PC-9 (cell line): ENCODE measurements around the gene TRIM69. TPM values are rescaled to one million over a fixed set of nuclear protein-coding genes. Genes with fewer than 3 reads are reported as not detected.
A peak's percentile ranks its signal among the peaks of the same experiment; 100 is the strongest.

Source experiments
- BruUV-seq: library from RNA; stranded (reverse); fragments of 400-500 nt; replicated peaks from 2 replicates; lab custom pipeline; 2021; lab: Mats Ljungman, UMichigan
- CTCF ChIA-PET: fragments of 300-600 bp; sonication (Branson Sonifier 250); formaldehyde crosslinking; loops from one replicate; lab custom pipeline; 2022; ENCODE audit warnings: antibody characterized with exemption; lab: Charles Lee
- POLR2A ChIA-PET: fragments of 300-600 bp; sonication (Branson Sonifier 250); formaldehyde crosslinking; loops from one replicate; lab custom pipeline; 2022; ENCODE audit warnings: antibody characterized with exemption; ENCODE audit not compliant: unreplicated experiment; lab: Charles Lee
- DNase-seq, 2 experiments: peaks; one replicate each; pipeline versions ENCODE4 v3.0.0 to v3.0.0-alpha.2; 2015 to 2022; ENCODE audit warnings: mixed read lengths in 1 of 2
- H2AFZ ChIP-seq: fragments of 200-600 bp; sonication (generic); 2 replicates; pipeline ENCODE4 v1.8.1; 2017; ENCODE audit warnings: antibody characterized with exemption
- H3F3A ChIP-seq: fragments of 200-600 bp; sonication (generic); 2 replicates; pipeline ENCODE4 v1.8.1; 2017; ENCODE audit warnings: antibody characterized with exemption, mild to moderate bottlenecking, low read depth; ENCODE audit not compliant: insufficient read depth
- H3K27ac ChIP-seq: fragments of 200-600 bp; sonication (generic); 2 replicates; pipeline ENCODE4 v1.6.1; 2016; ENCODE audit warnings: mixed run types
- H3K27me3 ChIP-seq: fragments of 200-600 bp; sonication (generic); 2 replicates; pipeline ENCODE4 v1.6.1; 2016; ENCODE audit warnings: low read depth, mixed run types; ENCODE audit not compliant: insufficient read depth
- H3K36me3 ChIP-seq: fragments of 200-600 bp; sonication (generic); 2 replicates; pipeline ENCODE4 v1.6.1; 2016; ENCODE audit warnings: low read depth, mixed run types
- H3K4me1 ChIP-seq: fragments of 200-600 bp; sonication (generic); replicated peaks from 2 replicates; pipeline ENCODE4 v1.6.1; 2016; ENCODE audit warnings: mixed run types; ENCODE audit not compliant: insufficient read depth
- H3K4me2 ChIP-seq: fragments of 200-600 bp; sonication (generic); 2 replicates; pipeline ENCODE4 v1.6.1; 2017; ENCODE audit warnings: mixed run types
- H3K4me3 ChIP-seq: fragments of 200-600 bp; sonication (generic); 2 replicates; pipeline ENCODE4 v1.6.1; 2016; ENCODE audit warnings: mixed run types
- H3K79me2 ChIP-seq: fragments of 200-600 bp; sonication (generic); 2 replicates; pipeline ENCODE4 v1.6.1; 2017; ENCODE audit warnings: low read depth, mixed run types
- H3K9me2 ChIP-seq: fragments of 200-600 bp; sonication (generic); 2 replicates; pipeline ENCODE4 v1.8.1; 2017; ENCODE audit warnings: mild to moderate bottlenecking; ENCODE audit not compliant: insufficient read depth
- H3K9me3 ChIP-seq: fragments of 200-600 bp; sonication (generic); 2 replicates; pipeline ENCODE4 v1.8.1; 2016; ENCODE audit warnings: low read depth; ENCODE audit not compliant: insufficient read depth
- H4K20me1 ChIP-seq: fragments of 200-600 bp; sonication (generic); 2 replicates; pipeline ENCODE4 v1.8.1; 2017; ENCODE audit not compliant: insufficient read depth
- EZH2 ChIP-seq: fragments of 200-600 bp; sonication (generic); IDR thresholded peaks from 2 replicates; pipeline ENCODE4 v1.8.0; 2017; ENCODE audit warnings: antibody characterized with exemption, low read depth
- intact Hi-C: fragments of 100-400 bp; cut with micrococcal nuclease; formaldehyde crosslinking; loops from one replicate; pipeline ENCODE4 v1.10.0; 2022; ENCODE audit not compliant: unreplicated experiment
- total RNA-seq: library from RNA; stranded (reverse); gene quantifications from 2 replicates; pipeline ENCODE4 v1.2.3, GENCODE V29; 2021
- TF ChIP-seq, protein P1 (sequence below): fragments of 200-600 bp; sonication (generic); conservative IDR thresholded peaks from 2 replicates; pipeline ENCODE4 v1.6.1; 2017; ENCODE audit warnings: mixed run types, antibody characterized with exemption, mild to moderate bottlenecking, moderate library complexity

TRIM69 gene
- total RNA-seq, 1 experiment from 2014 or later, result 17.4 TPM

DNA sequence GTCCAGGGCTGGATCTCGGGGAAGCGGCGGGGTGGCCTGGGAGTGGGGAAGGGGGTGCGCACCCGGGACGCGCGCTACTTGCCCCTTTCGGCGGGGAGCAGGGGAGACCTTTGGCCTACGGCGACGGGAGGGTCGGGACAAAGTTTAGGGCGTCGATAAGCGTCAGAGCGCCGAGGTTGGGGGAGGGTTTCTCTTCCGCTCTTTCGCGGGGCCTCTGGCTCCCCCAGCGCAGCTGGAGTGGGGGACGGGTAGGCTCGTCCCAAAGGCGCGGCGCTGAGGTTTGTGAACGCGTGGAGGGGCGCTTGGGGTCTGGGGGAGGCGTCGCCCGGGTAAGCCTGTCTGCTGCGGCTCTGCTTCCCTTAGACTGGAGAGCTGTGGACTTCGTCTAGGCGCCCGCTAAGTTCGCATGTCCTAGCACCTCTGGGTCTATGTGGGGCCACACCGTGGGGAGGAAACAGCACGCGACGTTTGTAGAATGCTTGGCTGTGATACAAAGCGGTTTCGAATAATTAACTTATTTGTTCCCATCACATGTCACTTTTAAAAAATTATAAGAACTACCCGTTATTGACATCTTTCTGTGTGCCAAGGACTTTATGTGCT is 24.5 kb upstream of the TRIM69 start:
- no peaks in the 10 kb centered on the region for H4K20me1 ChIP-seq
- peaks cover 10% of the 10 kb centered on the region; the same call in 1 of the 2 replicates for H3F3A ChIP-seq
- TSS peak; percentile 52 for BruUV-seq
- TF ChIP-seq EZH2, result no peak
- peaks cover 41% of the 10 kb centered on the region for H3K79me2 ChIP-seq
- H2AFZ ChIP-seq, result peak overlapping the region; percentile 82
- peak overlapping the region; percentile 45; the same call in 1 of the 2 replicates for H3K27ac ChIP-seq
- H3K4me2 ChIP-seq, result peak overlapping the region; percentile 93
- DNase-seq, result no peak
- no peaks in the 10 kb centered on the region for H3K9me3 ChIP-seq
- peak overlapping the region; percentile 94 for H3K4me3 ChIP-seq
- H3K4me1 ChIP-seq, result peaks cover 15% of the 10 kb centered on the region
- intact Hi-C loops, result loop anchor here (1.0 kb wide), 2 partner anchors 14 to 49 kb away; partner anchors contain the start of gene SPG11
- ChIA-PET CTCF (interaction anchor here (0.5 to 1.6 kb wide), 4 partner anchors 15 to 50 kb away, joined by 3 to 6 read pairs (median 4); partner anchors contain the start of gene SPG11), POLR2A (interaction anchor here (0.6 to 1.2 kb wide), 4 partner anchors 15 to 49 kb away, joined by 3 to 7 read pairs (median 4); partner anchors contain the start of gene SPG11)
- H3K27me3 ChIP-seq, result no peaks in the 10 kb centered on the region
- H3K36me3 ChIP-seq, result no peaks in the 10 kb centered on the region; the same call in 1 of the 2 replicates
- H3K9me2 ChIP-seq, result no peaks in the 10 kb centered on the region

DNA sequence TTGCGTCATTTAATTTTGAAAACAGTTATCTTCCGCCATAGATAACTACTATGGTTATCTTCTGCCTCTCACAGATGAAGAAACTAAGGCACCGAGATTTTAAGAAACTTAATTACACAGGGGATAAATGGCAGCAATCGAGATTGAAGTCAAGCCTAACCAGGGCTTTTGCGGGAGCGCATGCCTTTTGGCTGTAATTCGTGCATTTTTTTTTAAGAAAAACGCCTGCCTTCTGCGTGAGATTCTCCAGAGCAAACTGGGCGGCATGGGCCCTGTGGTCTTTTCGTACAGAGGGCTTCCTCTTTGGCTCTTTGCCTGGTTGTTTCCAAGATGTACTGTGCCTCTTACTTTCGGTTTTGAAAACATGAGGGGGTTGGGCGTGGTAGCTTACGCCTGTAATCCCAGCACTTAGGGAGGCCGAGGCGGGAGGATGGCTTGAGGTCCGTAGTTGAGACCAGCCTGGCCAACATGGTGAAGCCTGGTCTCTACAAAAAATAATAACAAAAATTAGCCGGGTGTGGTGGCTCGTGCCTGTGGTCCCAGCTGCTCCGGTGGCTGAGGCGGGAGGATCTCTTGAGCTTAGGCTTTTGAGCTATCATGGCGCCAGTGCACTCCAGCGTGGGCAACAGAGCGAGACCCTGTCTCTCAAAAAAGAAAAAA is 23.9 kb upstream of the TRIM69 start:
- peak; percentile 55 to 58 for DNase-seq
- H3K4me3 ChIP-seq, result peak overlapping the region; percentile 94
- ChIA-PET CTCF (interaction anchor here (0.7 to 2.0 kb wide), 5 partner anchors 14 to 255 kb away, joined by 3 to 8 read pairs (median 4); partner anchors contain the start of gene SPG11), POLR2A (interaction anchor here (0.5 to 1.0 kb wide), 5 partner anchors 9 to 505 kb away, joined by 3 to 8 read pairs (median 4); no protein-coding TSS in a partner anchor)
- no TSS peak for BruUV-seq
- H4K20me1 ChIP-seq, result no peaks in the 10 kb centered on the region
- peaks cover under 1% of the 10 kb centered on the region; the same call in 1 of the 2 replicates for H3K36me3 ChIP-seq
- H3K9me3 ChIP-seq, result no peaks in the 10 kb centered on the region
- TF ChIP-seq, protein P1, sequence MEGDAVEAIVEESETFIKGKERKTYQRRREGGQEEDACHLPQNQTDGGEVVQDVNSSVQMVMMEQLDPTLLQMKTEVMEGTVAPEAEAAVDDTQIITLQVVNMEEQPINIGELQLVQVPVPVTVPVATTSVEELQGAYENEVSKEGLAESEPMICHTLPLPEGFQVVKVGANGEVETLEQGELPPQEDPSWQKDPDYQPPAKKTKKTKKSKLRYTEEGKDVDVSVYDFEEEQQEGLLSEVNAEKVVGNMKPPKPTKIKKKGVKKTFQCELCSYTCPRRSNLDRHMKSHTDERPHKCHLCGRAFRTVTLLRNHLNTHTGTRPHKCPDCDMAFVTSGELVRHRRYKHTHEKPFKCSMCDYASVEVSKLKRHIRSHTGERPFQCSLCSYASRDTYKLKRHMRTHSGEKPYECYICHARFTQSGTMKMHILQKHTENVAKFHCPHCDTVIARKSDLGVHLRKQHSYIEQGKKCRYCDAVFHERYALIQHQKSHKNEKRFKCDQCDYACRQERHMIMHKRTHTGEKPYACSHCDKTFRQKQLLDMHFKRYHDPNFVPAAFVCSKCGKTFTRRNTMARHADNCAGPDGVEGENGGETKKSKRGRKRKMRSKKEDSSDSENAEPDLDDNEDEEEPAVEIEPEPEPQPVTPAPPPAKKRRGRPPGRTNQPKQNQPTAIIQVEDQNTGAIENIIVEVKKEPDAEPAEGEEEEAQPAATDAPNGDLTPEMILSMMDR, result no peak
- no peak for TF ChIP-seq EZH2
- no peaks in the 10 kb centered on the region for H3K9me2 ChIP-seq
- H3F3A ChIP-seq, result peaks cover 15% of the 10 kb centered on the region
- no peaks in the 10 kb centered on the region for H3K27me3 ChIP-seq
- peak overlapping the region; percentile 82 for H2AFZ ChIP-seq
- peaks cover 41% of the 10 kb centered on the region for H3K79me2 ChIP-seq
- H3K4me2 ChIP-seq, result peak overlapping the region; percentile 93
- 0 out of 2 replicates have a peak overlapping the region, but pooled peaks have one; percentile 16 for H3K27ac ChIP-seq
- H3K4me1 ChIP-seq, result peaks cover 8% of the 10 kb centered on the region
- intact Hi-C loops, result no loop called here

DNA sequence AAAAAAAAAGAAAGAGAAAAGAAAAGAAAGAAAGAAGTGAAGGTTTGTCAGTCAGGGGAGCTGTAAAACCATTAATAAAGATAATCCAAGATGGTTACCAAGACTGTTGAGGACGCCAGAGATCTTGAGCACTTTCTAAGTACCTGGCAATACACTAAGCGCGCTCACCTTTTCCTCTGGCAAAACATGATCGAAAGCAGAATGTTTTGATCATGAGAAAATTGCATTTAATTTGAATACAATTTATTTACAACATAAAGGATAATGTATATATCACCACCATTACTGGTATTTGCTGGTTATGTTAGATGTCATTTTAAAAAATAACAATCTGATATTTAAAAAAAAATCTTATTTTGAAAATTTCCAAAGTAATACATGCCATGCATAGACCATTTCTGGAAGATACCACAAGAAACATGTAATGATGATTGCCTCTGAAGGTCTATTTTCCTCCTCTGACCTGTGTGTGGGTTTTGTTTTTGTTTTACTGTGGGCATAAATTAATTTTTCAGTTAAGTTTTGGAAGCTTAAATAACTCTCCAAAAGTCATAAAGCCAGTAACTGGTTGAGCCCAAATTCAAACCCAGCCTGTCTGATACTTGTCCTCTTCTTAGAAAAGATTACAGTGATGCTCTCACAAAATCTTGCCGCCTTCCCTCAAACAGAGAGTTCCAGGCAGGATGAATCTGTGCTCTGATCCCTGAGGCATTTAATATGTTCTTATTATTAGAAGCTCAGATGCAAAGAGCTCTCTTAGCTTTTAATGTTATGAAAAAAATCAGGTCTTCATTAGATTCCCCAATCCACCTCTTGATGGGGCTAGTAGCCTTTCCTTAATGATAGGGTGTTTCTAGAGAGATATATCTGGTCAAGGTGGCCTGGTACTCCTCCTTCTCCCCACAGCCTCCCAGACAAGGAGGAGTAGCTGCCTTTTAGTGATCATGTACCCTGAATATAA is 23.0 kb upstream of the TRIM69 start:
- Histone ChIP-seq H2AFZ (peak overlapping the region; percentile 82), H3K9me2 (no peaks in the 10 kb centered on the region), H3K4me2 (peak overlapping the region; percentile 93), H3K79me2 (peaks cover 41% of the 10 kb centered on the region), H4K20me1 (no peaks in the 10 kb centered on the region), H3K9me3 (no peaks in the 10 kb centered on the region), H3F3A (peaks cover 12% of the 10 kb centered on the region), H3K36me3 (peaks cover 3% of the 10 kb centered on the region; the same call in 1 of the 2 replicates), H3K27me3 (no peaks in the 10 kb centered on the region), H3K4me1 (0 out of 2 replicates have a peak, but pooled peaks cover under 1% of the 10 kb centered on the region), H3K4me3 (peak overlapping the region; percentile 94), H3K27ac (0 out of 2 replicates have a peak overlapping the region, but pooled peaks have one; percentile 16)
- intact Hi-C loops, result no loop called here
- no TSS peak for BruUV-seq
- no peak for DNase-seq
- CTCF ChIA-PET, result interaction anchor here (0.5 to 2.0 kb wide), 6 partner anchors 13 to 254 kb away, joined by 4 to 8 read pairs (median 5); partner anchors contain the start of gene SPG11
- POLR2A ChIA-PET, result interaction anchor here (0.5 to 1.0 kb wide), 10 partner anchors 8 to 505 kb away, joined by 3 to 8 read pairs (median 4); no protein-coding TSS in a partner anchor
- TF ChIP-seq EZH2, result no peak
- TF ChIP-seq, protein P1, result peak; percentile 36; the same call in 1 of the 2 replicates
